Hepatic stellate cell (primary cell): ENCODE data around the gene NUF2.
"Not testable (repeated sequence)": the region's sequence is repeated elsewhere in the genome, so short reads cannot be mapped to it uniquely, and the experiment has no call there.

Source experiments
- DNase-seq: peaks from one replicate; pipeline ENCODE4 v3.0.0; 2011; ENCODE audit warnings: low spot score

NUF2 gene

DNA sequence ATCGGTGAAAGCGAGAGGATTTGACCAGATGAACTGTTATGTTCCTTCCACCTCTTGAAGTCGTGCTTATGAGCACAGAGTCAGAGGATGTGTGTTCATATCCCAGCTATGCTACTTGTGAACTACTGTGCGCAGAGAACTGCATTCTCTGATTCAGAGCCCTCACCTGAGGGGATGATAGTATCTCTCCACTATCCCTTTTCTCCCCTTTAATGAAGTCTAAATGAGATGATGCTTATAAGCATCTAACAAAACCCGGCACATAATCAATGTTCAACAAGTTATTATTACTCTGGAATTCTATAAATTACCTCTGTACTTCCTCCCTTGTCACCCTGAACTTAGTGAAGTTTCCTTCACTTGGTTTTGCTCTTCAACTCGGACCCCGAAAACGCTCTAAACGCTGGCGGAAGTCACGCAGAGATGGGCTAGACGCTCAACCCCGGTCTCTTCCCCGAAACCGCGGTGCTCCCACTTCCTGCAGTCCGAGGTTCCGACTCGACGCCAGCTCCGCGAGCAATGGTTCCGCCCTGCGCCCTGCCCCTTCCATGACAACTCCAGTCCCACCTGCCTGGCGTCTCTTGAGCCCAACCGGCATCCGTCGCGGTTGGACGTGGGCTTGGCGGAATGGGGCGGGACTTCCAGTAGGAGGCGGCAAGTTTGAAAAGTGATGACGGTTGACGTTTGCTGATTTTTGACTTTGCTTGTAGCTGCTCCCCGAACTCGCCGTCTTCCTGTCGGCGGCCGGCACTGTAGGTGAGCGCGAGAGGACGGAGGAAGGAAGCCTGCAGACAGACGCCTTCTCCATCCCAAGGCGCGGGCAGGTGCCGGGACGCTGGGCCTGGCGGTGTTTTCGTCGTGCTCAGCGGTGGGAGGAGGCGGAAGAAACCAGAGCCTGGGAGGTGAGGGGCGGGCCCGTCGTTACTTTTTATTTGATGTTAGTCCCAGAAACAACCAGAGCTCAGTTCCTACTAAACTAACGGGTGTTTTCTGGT, at the start of gene NUF2:
Gene NUF2, plus strand, starts transcription at position 644 of the 995 bp plus-strand sequence. CDS start 4,098 bp downstream, outside the sequence.
- DNase-seq, result peak; percentile 88

- no peak for DNase-seq
Measured at GRCh38 chr1:163273766-163274441, 47.9 kb upstream of the NUF2 start.

GRCh38 chr1:163275222-163275621, 46.5 kb upstream of the NUF2 start:
- DNase-seq, result no peak

DNA sequence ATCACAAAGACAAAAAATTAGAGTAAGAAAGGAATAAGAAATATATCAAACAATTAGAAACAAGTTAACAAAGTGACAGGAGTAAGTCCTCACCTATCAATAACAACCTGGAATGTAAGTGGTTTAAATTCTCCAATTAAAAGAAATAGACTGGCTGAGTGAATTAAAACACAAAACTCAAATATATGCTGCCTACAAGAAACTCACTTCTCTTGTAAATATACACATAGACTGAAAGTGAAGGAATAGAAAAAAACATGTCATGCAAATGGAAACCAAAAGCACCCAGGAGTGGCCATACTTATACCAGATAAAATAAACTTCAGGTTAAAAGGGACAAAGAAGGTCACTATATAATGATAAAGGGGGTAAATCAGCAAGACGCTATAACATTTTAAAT, 43.2 kb upstream of the NUF2 start:
- no peak for DNase-seq

DNA sequence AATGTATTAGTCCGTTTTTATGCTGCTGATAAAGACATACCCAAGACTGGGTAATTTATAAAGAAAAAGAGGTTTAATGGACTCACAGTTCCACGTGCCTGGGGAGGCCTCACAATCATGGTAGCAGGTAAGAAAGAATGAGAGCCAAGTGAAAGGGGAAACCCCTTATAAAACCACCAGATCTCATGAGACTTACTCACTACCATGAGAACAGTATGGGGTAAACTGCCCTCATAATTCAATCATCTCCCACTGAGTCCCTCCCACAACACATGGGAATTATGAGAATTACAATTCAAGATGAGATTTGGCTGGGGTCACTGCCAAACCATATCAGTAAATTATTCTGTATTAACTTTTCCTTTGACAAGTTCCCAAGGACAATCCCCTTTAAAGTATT, 36.9 kb upstream of the NUF2 start:
- DNase-seq, result not testable (repeated sequence)

GRCh38 chr1:163290025-163290640, 31.6 kb upstream of the NUF2 start:
- no peak for DNase-seq

GRCh38 chr1:163291461-163291860, 30.3 kb upstream of the NUF2 start:
- no peak for DNase-seq

DNA sequence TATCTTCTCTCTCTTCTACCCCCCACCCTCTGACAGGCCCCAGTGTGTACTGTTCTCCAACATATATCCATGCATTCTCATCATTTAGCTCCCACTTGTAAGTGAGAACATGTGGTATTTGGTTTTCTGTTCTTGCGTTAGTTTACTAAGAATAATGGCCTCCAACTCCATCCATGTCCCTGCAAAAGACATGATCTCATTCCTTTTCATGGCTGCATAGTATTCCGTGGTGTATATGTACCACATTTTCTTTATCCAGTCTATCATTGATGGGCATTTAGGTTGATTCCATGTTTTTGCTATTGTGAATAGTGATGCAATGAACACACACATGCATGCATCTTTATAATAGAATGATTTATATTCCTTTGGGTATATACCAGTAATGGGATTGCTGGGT, 29.6 kb upstream of the NUF2 start:
- DNase-seq, result not testable (repeated sequence)

DNA sequence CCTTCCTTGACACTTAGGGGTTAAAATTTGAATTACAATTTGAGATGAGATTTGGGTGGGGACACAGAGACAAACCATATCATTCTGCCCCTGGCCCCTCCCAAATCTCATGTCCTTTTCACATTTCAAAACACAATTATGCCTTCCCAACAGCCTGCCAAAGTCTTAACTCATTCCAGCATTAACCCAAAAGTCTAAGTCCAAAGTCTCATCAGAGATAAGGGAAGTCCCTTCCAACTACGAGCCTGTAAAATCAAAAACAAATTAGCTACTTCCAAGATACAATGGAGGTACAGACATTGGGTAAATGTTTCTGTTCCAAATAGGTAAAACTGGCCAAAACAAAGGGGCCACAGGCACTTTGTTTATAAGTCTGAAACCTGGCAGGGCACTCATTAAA, 28.3 kb upstream of the NUF2 start:
- DNase-seq, result not testable (repeated sequence)

GRCh38 chr1:163295949-163296348, 25.8 kb upstream of the NUF2 start:
- no peak for DNase-seq

- DNase-seq, result no peak
Measured at GRCh38 chr1:163296504-163297263, 25.1 kb upstream of the NUF2 start.

GRCh38 chr1:163298365-163298764, 23.4 kb upstream of the NUF2 start:
- no peak for DNase-seq

GRCh38 chr1:163300568-163300967, 21.2 kb upstream of the NUF2 start:
- DNase-seq, result no peak

GRCh38 chr1:163303561-163303960, 18.2 kb upstream of the NUF2 start:
- no peak for DNase-seq

DNA sequence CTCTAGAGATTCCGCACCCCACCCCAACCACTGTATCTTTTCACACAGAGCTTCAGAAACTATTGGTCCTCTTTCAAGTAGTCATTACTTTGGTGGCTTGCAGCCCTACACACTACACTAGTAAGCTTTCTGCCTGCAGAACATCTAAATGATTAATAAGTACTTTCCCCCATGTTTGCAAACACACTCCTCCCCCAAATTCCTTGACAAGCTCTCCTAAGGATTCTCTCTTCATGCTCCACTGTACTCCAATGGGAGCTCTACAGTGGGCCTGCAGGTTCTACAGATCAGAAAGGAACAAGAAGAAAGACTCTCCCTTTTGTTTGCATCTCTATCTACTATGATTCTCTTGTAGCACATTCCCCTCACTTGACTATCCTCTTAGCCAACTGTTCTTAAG, 16.3 kb upstream of the NUF2 start:
- DNase-seq, result no peak

- DNase-seq, result peak; percentile 55
Measured at GRCh38 chr1:163307479-163308171, 14.1 kb upstream of the NUF2 start.

DNA sequence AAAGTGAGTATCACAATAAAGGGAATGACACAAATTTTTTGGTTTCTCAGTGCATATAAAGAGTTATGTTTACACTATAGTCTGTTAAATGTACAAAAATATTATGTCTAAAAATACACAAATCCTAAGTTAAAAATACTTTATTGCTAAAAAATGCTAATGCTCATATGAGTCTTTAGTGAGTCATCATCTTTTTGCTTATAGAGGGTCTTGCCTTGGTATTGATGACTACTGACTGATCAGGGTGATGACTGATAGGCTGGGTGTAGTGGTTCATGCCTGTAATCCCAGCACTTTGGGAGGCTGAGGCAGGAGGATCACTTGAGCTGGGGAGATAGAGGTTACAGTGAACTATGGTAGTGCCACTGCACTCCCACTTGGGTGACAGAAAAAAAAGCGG, 12.9 kb upstream of the NUF2 start:
- DNase-seq, result no peak

GRCh38 chr1:163315773-163316374, 5.9 kb upstream of the NUF2 start:
- DNase-seq, result no peak

- DNase-seq, result no peak
Measured at GRCh38 chr1:163320891-163321290, 863 bp upstream of the NUF2 start.

DNA sequence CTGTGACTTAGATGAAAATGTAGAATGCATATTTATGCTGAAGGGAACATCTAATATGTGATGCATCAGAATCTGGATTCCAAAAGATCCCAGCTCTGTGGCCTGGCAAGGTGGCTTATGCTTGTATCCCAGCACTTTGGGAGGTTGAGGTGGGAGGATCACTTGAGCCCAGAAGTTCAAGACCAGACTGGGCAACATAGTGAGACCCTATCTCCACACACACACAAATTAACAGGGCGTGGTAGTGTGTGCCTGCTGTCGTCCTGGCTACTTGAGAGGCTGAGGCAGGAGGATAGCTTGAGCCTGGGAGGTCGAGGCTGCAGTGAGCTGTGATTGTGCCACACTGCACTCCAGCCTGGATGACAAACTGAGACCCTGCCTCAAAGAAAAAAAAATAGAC, 1.6 kb downstream of the NUF2 start:
- not testable (repeated sequence) for DNase-seq

GRCh38 chr1:163331116-163331515, 9.4 kb downstream of the NUF2 start:
- no peak for DNase-seq
